ENCODE results near the gene IMPACT. TPM values are rescaled to one million over a fixed set of nuclear protein-coding genes. Genes with fewer than 3 reads are reported as not detected.

Gene IMPACT
- total RNA-seq, 4 donors from 2014 or later, result 14.7 to 26.2 (median 15.4) TPM

DNA sequence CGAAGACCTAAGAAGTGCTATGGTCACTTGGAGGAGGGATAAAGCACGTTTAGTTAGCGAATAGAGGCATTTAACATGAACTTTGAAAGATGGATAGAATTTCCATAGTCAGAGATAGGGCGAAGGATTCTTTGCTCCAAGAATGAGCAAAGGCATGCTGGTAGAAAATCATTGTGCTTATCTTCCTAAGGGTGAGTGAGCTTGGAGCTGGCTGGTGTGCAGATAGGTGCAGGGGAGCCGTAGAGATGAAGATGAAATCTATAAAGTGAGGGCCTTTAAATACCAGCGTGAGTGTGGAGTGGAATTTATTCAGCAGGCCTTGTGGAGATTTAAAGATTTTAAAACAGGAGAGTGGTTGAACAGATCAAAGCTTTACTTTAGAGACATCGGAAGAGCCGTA is 35.5 kb downstream of the IMPACT start:
- 90% methylated on average over 8 of the region's 8 CpGs for WGBS
- no peaks in the 10 kb centered on the region for H3K36me3 ChIP-seq
- DNase-seq (ENCODE audit: low spot score in 2 of 2), result no peak
- H3K27me3 ChIP-seq, result no peaks in the 10 kb centered on the region
- H3K9me3 ChIP-seq, result no peaks in the 10 kb centered on the region
- H3K27ac ChIP-seq, result no peak overlapping the region
- TF ChIP-seq EP300 (IDR thresholded peaks at IDR 0.05), result no peak
- TF ChIP-seq, protein P1, sequence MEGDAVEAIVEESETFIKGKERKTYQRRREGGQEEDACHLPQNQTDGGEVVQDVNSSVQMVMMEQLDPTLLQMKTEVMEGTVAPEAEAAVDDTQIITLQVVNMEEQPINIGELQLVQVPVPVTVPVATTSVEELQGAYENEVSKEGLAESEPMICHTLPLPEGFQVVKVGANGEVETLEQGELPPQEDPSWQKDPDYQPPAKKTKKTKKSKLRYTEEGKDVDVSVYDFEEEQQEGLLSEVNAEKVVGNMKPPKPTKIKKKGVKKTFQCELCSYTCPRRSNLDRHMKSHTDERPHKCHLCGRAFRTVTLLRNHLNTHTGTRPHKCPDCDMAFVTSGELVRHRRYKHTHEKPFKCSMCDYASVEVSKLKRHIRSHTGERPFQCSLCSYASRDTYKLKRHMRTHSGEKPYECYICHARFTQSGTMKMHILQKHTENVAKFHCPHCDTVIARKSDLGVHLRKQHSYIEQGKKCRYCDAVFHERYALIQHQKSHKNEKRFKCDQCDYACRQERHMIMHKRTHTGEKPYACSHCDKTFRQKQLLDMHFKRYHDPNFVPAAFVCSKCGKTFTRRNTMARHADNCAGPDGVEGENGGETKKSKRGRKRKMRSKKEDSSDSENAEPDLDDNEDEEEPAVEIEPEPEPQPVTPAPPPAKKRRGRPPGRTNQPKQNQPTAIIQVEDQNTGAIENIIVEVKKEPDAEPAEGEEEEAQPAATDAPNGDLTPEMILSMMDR (IDR thresholded peaks at IDR 0.05), result no peak
- no peak for TF ChIP-seq POLR2AphosphoS5 (IDR thresholded peaks at IDR 0.05)
- TF ChIP-seq POLR2A (IDR thresholded peaks at IDR 0.05), result no peak
- no peaks in the 10 kb centered on the region for H3K4me1 ChIP-seq
- no peak overlapping the region for H3K4me3 ChIP-seq

DNA sequence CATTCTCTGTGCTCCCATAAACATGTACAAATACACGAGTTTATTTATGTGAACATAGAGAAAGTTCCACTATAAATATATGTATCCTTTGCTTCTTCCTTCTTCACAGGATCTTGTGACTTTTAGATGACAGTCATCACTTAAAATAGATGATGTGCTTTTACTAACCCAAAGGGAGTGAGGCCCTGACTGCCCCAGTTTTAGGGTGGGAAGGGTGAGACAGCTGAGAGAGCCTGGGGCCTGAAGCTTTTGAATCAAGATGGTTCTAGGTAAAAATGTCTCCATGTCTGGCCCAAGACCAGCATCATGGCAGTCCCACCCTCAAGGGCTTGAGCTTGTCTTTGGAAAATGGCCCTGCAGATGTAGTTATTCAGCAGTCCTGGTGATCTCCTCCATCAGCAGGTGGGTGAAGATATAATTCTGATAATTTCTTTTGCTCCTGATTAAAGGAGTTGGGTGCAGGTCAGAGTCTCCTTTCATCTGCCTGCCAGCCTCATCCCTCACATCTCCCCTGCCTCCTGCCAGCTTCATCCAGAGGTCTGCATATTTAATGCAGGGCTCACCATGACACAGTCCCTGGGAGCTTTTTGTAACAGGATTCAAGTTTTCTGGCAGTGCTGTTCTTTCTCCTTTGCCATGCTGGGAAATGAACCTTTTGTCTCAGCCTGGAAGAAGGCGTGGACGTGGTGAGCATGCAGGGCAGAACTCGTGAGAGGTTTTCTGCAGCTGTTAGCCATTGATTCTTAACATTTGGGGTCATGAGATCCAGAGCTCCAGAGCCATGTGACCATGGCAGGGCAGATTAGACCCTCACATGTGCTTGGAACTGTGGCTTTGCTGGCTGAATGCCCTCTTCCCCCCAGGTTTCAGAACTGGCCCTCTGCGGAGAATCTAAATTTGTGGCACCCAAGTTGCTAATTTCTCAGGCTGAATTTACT is 36.6 kb downstream of the IMPACT start:
- Histone ChIP-seq H3K9me3 (no peaks in the 10 kb centered on the region), H3K4me1 (no peaks in the 10 kb centered on the region), H3K27me3 (no peaks in the 10 kb centered on the region), H3K27ac (no peak overlapping the region), H3K4me3 (no peak overlapping the region), H3K36me3 (no peaks in the 10 kb centered on the region)
- 82% methylated on average over 5 of the region's 5 CpGs for WGBS
- TF ChIP-seq, protein P1 (IDR thresholded peaks at IDR 0.05), result no peak
- TF ChIP-seq POLR2A (IDR thresholded peaks at IDR 0.05), result no peak
- TF ChIP-seq EP300 (IDR thresholded peaks at IDR 0.05), result no peak
- TF ChIP-seq POLR2AphosphoS5 (IDR thresholded peaks at IDR 0.05), result no peak
- DNase-seq (ENCODE audit: low spot score in 2 of 2), result no peak

DNA sequence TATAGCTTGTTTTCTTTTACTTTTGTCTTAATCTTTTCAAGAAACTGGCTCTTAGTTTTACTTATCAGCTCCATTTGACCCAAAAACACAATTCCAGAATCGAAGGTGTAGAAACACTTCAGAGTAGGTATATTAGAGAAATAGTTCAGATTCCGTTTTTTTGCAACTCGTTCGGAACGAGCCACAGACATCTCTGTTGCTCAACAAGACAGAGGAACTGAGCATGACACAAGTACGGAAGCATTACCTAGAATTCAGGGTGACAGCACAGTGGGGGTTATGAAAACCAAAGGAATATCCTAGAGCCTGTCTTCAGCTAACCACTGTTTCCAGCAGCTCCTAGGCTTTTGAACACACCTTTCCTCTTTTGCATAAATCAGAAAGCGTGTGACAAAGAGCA is 39.0 kb downstream of the IMPACT start:
- no peak for DNase-seq (ENCODE audit: low spot score in 2 of 2)
- 92% methylated on average over 7 of the region's 7 CpGs for WGBS
- no peaks in the 10 kb centered on the region for H3K9me3 ChIP-seq
- no peaks in the 10 kb centered on the region for H3K27me3 ChIP-seq
- H3K4me3 ChIP-seq, result no peak overlapping the region
- no peaks in the 10 kb centered on the region for H3K4me1 ChIP-seq
- TF ChIP-seq EP300 (IDR thresholded peaks at IDR 0.05), result no peak
- TF ChIP-seq POLR2AphosphoS5 (IDR thresholded peaks at IDR 0.05), result no peak
- TF ChIP-seq, protein P1 (IDR thresholded peaks at IDR 0.05), result no peak
- TF ChIP-seq POLR2A (IDR thresholded peaks at IDR 0.05), result no peak
- no peaks in the 10 kb centered on the region for H3K36me3 ChIP-seq
- no peak overlapping the region for H3K27ac ChIP-seq

DNA sequence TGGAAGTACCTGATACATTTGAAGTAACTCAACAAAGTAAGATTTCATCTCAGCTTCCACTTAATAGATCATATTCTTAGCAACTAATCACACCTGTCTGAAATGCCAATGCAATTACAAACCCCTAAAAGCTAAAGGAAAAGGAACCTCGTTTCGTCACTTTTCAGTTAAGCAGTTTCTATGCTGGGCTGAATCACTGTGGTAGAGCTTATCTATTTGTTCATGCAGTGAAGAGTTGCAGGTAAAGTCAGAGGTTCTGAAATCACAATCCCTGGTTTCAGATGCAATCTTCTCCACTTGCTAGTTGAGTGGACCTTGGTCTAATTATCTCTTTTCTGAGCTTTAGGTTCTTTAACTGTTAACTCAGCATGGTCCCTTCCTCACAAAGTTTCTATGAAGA is 40.3 kb downstream of the IMPACT start:
- no peaks in the 10 kb centered on the region for H3K27me3 ChIP-seq
- no peak overlapping the region for H3K4me3 ChIP-seq
- no peaks in the 10 kb centered on the region for H3K9me3 ChIP-seq
- H3K36me3 ChIP-seq, result no peaks in the 10 kb centered on the region
- H3K27ac ChIP-seq, result no peak overlapping the region
- DNase-seq (ENCODE audit: low spot score in 2 of 2), result no peak
- WGBS, result 84% methylated on average over 2 of the region's 2 CpGs
- no peaks in the 10 kb centered on the region for H3K4me1 ChIP-seq
- TF ChIP-seq, protein P1 (IDR thresholded peaks at IDR 0.05), result no peak
- TF ChIP-seq EP300 (IDR thresholded peaks at IDR 0.05), result no peak
- no peak for TF ChIP-seq POLR2A (IDR thresholded peaks at IDR 0.05)
- TF ChIP-seq POLR2AphosphoS5 (IDR thresholded peaks at IDR 0.05), result no peak

DNA sequence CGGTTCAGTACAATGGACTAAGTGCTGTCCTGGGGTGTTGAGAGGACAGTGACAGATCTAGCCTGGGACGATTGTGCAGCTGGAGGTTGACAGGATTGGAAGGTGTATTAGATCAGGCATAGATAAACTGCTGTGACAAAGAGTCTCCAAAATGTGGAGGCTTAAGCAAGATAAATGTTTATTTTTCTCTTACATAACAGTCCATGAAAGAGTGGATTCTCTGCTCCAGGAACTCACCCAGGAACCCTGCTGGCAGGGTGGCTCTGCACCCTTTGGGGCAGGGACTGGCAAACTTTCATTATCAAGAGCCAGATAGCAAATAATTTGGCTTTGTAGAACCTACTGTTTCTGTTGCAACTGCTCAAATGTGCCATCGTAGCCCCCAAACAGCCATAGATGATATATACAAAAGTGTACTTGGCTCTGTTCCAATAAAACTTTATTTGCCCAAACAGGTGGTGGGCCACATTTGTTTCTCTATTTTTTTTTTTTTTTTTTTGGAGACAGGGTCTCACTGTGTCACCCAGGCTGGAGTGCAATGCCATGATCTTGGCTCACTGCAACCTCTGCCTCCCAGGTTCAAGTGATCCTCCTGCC is 43.6 kb downstream of the IMPACT start:
- H3K9me3 ChIP-seq, result no peaks in the 10 kb centered on the region
- WGBS, result 45% methylated on average over 3 of the region's 3 CpGs
- TF ChIP-seq EP300 (IDR thresholded peaks at IDR 0.05), result no peak
- TF ChIP-seq, protein P1 (IDR thresholded peaks at IDR 0.05), result no peak
- no peak for TF ChIP-seq POLR2A (IDR thresholded peaks at IDR 0.05)
- no peak for TF ChIP-seq POLR2AphosphoS5 (IDR thresholded peaks at IDR 0.05)
- no peak for DNase-seq (ENCODE audit: low spot score in 2 of 2)
- H3K27ac ChIP-seq, result no peak overlapping the region
- no peaks in the 10 kb centered on the region for H3K36me3 ChIP-seq
- no peak overlapping the region for H3K4me3 ChIP-seq
- H3K4me1 ChIP-seq, result no peaks in the 10 kb centered on the region
- H3K27me3 ChIP-seq, result no peaks in the 10 kb centered on the region

All from suprapubic skin (tissue), 4 donors.